HEK293 (cell line): Measurements from ENCODE around the gene MIS12.

Experiments used
- CTCF ChIA-PET: fragments of 350-600 bp; formaldehyde crosslinking; extraction: SDS; loops from one replicate; lab custom pipeline; 2021; ENCODE audit warnings: antibody characterized with exemption; lab: Yijun Ruan, JAX
- POLR2A ChIA-PET: fragments of 300-600 bp; formaldehyde crosslinking; extraction: SDS; loops from one replicate; lab custom pipeline; 2020; ENCODE audit warnings: antibody characterized with exemption, inconsistent platforms; lab: Yijun Ruan, JAX
- H3K27ac ChIP-seq: fragments of 200-500 bp; sonication (Bioruptor generic); 2 replicates; pipeline ENCODE4 v1.5.1; 2014; ENCODE audit warnings: low read depth, low read length, control low read depth, inconsistent platforms; ENCODE audit errors: extremely low read depth
- H3K36me3 ChIP-seq, 2 experiments: fragments of 200-500 bp in 1 of 2; sonication (Bioruptor generic) in 1 of 2; 1 replicate in 1 of 2; 2 replicates in 1 of 2; pipeline ENCODE4 v1.5.1; 2014 to 2017; ENCODE audit warnings: inconsistent platforms in 2 of 2, low read length in 2 of 2; ENCODE audit not compliant: control insufficient read depth in 2 of 2, insufficient read depth in 1 of 2
- H3K4me1 ChIP-seq: fragments of 200-500 bp; sonication (Bioruptor generic); 2 replicates; pipeline ENCODE4 v1.5.1; 2014; ENCODE audit warnings: mild to moderate bottlenecking, low read length, inconsistent platforms; ENCODE audit not compliant: control insufficient read depth, insufficient read depth
- H3K4me3 ChIP-seq: 2 replicates; pipeline ENCODE4 v1.5.1; 2011; ENCODE audit warnings: low read depth, mild to moderate bottlenecking, control low read depth, low read length, moderate library complexity
- H3K9me3 ChIP-seq: fragments of 200-500 bp; sonication (Bioruptor generic); 2 replicates; pipeline ENCODE4 v1.5.1; 2014; ENCODE audit warnings: low read depth, low read length, inconsistent platforms; ENCODE audit not compliant: control insufficient read depth, insufficient read depth
- BCL6B ChIP-seq: fragments of 450-650 bp; formaldehyde crosslinking; IDR thresholded peaks from 2 replicates; pipeline ENCODE4 v1.5.1; 2017; ENCODE audit warnings: missing biosample characterization, missing genetic modification characterization
- PRDM1 ChIP-seq: fragments of 450-650 bp; formaldehyde crosslinking; IDR thresholded peaks from 2 replicates; pipeline ENCODE4; 2016; ENCODE audit warnings: missing biosample characterization, missing genetic modification characterization
- ZBTB1 ChIP-seq: fragments of 450-650 bp; formaldehyde crosslinking; IDR thresholded peaks from 2 replicates; pipeline ENCODE4 v1.5.1; 2016; ENCODE audit warnings: missing biosample characterization, missing genetic modification characterization
- ZBTB6 ChIP-seq: fragments of 450-650 bp; formaldehyde crosslinking; IDR thresholded peaks from 2 replicates; pipeline ENCODE4 v1.5.1; 2017; ENCODE audit warnings: missing biosample characterization, missing genetic modification characterization
- ZEB2 ChIP-seq: fragments of 450-650 bp; formaldehyde crosslinking; IDR thresholded peaks from 2 replicates; pipeline ENCODE4 v1.5.1; 2016; ENCODE audit warnings: missing biosample characterization, missing genetic modification characterization
- ZFP37 ChIP-seq: fragments of 450-650 bp; formaldehyde crosslinking; IDR thresholded peaks from 2 replicates; pipeline ENCODE4 v1.5.1; 2016; ENCODE audit warnings: missing biosample characterization, missing genetic modification characterization
- ZNF146 ChIP-seq: fragments of 450-650 bp; formaldehyde crosslinking; IDR thresholded peaks from 2 replicates; pipeline ENCODE4 v1.5.1; 2016; ENCODE audit warnings: missing biosample characterization, missing genetic modification characterization
- ZNF274 ChIP-seq, 2 experiments: fragments of 200-500 bp in 1 of 2; fragments of 450-650 bp in 1 of 2; sonication (Bioruptor generic) in 1 of 2; formaldehyde crosslinking in 1 of 2; IDR thresholded peaks; 2 replicates each; pipeline versions ENCODE4 v1.5.1 to v1.6.1; 2014 to 2016; ENCODE audit warnings: borderline replicate concordance in 1 of 2, inconsistent platforms in 1 of 2, low read length in 1 of 2, missing biosample characterization in 1 of 2, missing genetic modification characterization in 1 of 2
- ZNF366 ChIP-seq: fragments of 450-650 bp; formaldehyde crosslinking; conservative IDR thresholded peaks from 2 replicates; pipeline ENCODE4 v1.5.1; 2016; ENCODE audit warnings: missing biosample characterization, missing genetic modification characterization
- ZNF404 ChIP-seq: fragments of 450-650 bp; formaldehyde crosslinking; IDR thresholded peaks from 2 replicates; pipeline ENCODE4 v1.5.1; 2017; ENCODE audit warnings: missing biosample characterization, missing genetic modification characterization
- ZNF449 ChIP-seq: fragments of 450-650 bp; formaldehyde crosslinking; IDR thresholded peaks from 2 replicates; pipeline ENCODE4 v1.5.1; 2017; ENCODE audit warnings: missing biosample characterization, mild to moderate bottlenecking, missing genetic modification characterization, moderate library complexity
- ZNF558 ChIP-seq: fragments of 450-650 bp; formaldehyde crosslinking; IDR thresholded peaks from 2 replicates; pipeline ENCODE4 v1.5.1; 2016; ENCODE audit warnings: missing biosample characterization, missing genetic modification characterization
- ZNF600 ChIP-seq: fragments of 450-650 bp; formaldehyde crosslinking; IDR thresholded peaks from 2 replicates; pipeline ENCODE4 v1.5.1; 2016; ENCODE audit warnings: missing biosample characterization, missing genetic modification characterization
- ZNF624 ChIP-seq: fragments of 450-650 bp; formaldehyde crosslinking; IDR thresholded peaks from 2 replicates; pipeline ENCODE4 v1.5.1; 2017; ENCODE audit warnings: missing biosample characterization, missing genetic modification characterization
- ZNF707 ChIP-seq: fragments of 450-650 bp; formaldehyde crosslinking; IDR thresholded peaks from 2 replicates; pipeline ENCODE4 v1.5.1; 2016; ENCODE audit warnings: missing biosample characterization, missing genetic modification characterization
- ZNF776 ChIP-seq: fragments of 450-650 bp; formaldehyde crosslinking; IDR thresholded peaks from 2 replicates; pipeline ENCODE4 v1.5.0; 2017; ENCODE audit warnings: missing biosample characterization, missing genetic modification characterization, borderline replicate concordance
- ZNF777 ChIP-seq: fragments of 450-650 bp; formaldehyde crosslinking; IDR thresholded peaks from 2 replicates; pipeline ENCODE4 v1.5.1; 2017; ENCODE audit warnings: missing biosample characterization, missing genetic modification characterization, borderline replicate concordance
- ZSCAN16 ChIP-seq: fragments of 450-650 bp; formaldehyde crosslinking; IDR thresholded peaks from 2 replicates; pipeline ENCODE4 v1.5.1; 2016; ENCODE audit warnings: missing biosample characterization, missing genetic modification characterization
- ZSCAN4 ChIP-seq: fragments of 450-650 bp; formaldehyde crosslinking; IDR thresholded peaks from 2 replicates; pipeline ENCODE4 v1.5.1; 2017; ENCODE audit warnings: missing biosample characterization, missing genetic modification characterization
- ZXDB ChIP-seq: fragments of 450-650 bp; formaldehyde crosslinking; IDR thresholded peaks from 2 replicates; pipeline ENCODE4 v1.5.1; 2016; ENCODE audit warnings: missing biosample characterization, missing genetic modification characterization

MIS12 gene

GRCh38 chr17:5510771-5511170 lies 24.4 kb downstream of the MIS12 start (continued):
- TF ChIP-seq ZSCAN4 (tag by site-specific recombination) (no peak), ZNF624 (tag by site-specific recombination) (no peak), ZNF146 (tag by site-specific recombination) (no peak), ZFP37 (tag by site-specific recombination) (no peak)

GRCh38 chr17:5511401-5512225 lies 25.2 kb downstream of the MIS12 start:
- Histone ChIP-seq H3K4me3 (no peak overlapping the region), H3K9me3 (no peaks in the 10 kb centered on the region), H3K4me1 (peaks cover 4% of the 10 kb centered on the region; the same call in 1 of the 2 replicates), H3K27ac (no peak overlapping the region), H3K36me3 (no peaks in the 10 kb centered on the region)
- no peak for TF ChIP-seq ZNF600
- no peak for TF ChIP-seq ZBTB6 (tag by site-specific recombination)
- TF ChIP-seq ZNF366 (tag by site-specific recombination) = peak; percentile 74
- no peak for TF ChIP-seq ZNF776 (tag by site-specific recombination)
- no peak for TF ChIP-seq BCL6B (tag by site-specific recombination)
- no peak for TF ChIP-seq ZBTB1 (tag by site-specific recombination)
- TF ChIP-seq ZNF558 (tag by site-specific recombination) = no peak
- TF ChIP-seq ZXDB (tag by site-specific recombination) = no peak
- no peak for TF ChIP-seq ZNF274 (IDR thresholded peaks at IDR 0.05; ENCODE audit: low read length)
- TF ChIP-seq ZNF274 (tag by site-specific recombination; IDR thresholded peaks at IDR 0.05; ENCODE audit: borderline replicate concordance) = no peak
- TF ChIP-seq ZNF777 (tag by site-specific recombination) = no peak
- TF ChIP-seq PRDM1 (tag by site-specific recombination) = peak; percentile 87
- no peak for TF ChIP-seq ZNF707 (tag by site-specific recombination)
- no peak for TF ChIP-seq ZSCAN16 (tag by site-specific recombination)
- no peak for TF ChIP-seq ZEB2 (tag by site-specific recombination)
- no peak for TF ChIP-seq ZNF404 (tag by site-specific recombination)
- no peak for TF ChIP-seq ZNF146 (tag by site-specific recombination)
- TF ChIP-seq ZNF449 (tag by site-specific recombination) = no peak
- ChIA-PET CTCF (no interaction called here), POLR2A (interaction anchor here (1.1 to 1.6 kb wide), 2 partner anchors 11 to 15 kb away, joined by 4 read pairs; a partner anchor contains a TSS)
